ENCODE data around the gene ELOVL5.
"Not testable (repeated sequence)": the region's sequence is repeated elsewhere in the genome, so short reads cannot be mapped to it uniquely, and the experiment has no call there.

Gene ELOVL5

DNA sequence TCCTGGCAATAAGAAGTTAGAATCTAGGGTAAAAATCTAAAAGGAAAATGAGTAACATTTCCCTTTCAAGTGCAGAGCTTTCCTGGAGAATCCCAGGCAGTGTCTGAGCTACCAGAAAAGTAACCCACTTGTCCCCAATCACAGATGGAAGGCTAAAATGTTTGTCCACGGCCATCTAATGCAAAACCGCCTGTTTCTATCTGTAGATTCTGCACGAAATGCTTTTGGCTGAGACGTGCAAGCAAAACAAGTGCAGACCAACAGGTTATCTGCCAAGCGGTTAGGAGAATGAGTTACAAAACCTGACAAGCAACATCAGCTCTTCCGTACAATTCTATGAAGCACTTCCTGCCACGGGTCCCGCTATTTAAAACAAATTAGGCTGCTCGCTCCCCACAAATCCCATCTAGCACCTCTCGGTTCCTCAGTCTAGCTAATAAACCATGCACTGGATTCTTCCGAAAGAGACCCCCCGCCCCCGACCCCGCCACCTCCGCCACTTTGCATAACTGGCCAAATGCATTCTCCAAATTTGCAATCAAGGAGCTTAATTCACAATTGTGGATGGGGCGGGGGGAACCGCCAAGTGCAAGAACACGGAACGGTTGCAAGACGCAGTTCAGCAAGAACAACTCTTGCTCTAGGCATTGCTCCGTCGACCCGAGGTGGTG, 1.4 kb downstream of the ELOVL5 start:
- H3K27me3 ChIP-seq (ENCODE audit: insufficient read depth, low read depth, severe bottlenecking), result no peaks in the 10 kb centered on the region
- peaks cover 18% of the 10 kb centered on the region for H3K36me3 ChIP-seq
- TF ChIP-seq CTCF (IDR thresholded peaks at IDR 0.05; ENCODE audit: low read depth, low read length), result no peak
- H3K27ac ChIP-seq, result peak overlapping the region; percentile 90
- peak overlapping the region; percentile 80 for H3K4me3 ChIP-seq (ENCODE audit: low read depth, low read length)
- peaks cover 4% of the 10 kb centered on the region for H3K9me3 ChIP-seq (ENCODE audit: severe bottlenecking)
- no peak for DNase-seq

DNA sequence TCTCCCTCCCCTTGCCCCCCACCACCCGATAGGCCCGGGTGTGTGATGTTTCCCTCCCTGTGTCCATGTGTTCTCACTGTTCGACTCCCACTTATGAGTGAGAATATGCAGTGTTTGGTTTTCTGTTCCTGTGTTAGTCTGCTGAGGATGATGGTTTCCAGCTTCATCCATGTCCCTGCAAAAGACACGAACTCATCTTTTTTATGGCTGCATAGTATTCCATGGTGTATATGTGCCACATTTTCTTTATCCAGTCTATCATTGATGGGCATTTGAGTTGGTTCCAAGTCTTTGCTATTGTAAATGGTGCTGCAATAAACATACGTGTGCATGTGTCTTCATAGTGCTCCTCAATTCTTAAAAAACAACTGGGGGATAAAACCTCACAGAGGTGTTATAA, 2.7 kb downstream of the ELOVL5 start:
- H3K4me3 ChIP-seq (ENCODE audit: low read depth, low read length); H3K27me3 ChIP-seq (ENCODE audit: insufficient read depth, low read depth, severe bottlenecking); H3K9me3 ChIP-seq (ENCODE audit: severe bottlenecking); DNase-seq; H3K27ac ChIP-seq: not testable (repeated sequence)
- H3K36me3 ChIP-seq, result peaks cover 22% of the 10 kb centered on the region

DNA sequence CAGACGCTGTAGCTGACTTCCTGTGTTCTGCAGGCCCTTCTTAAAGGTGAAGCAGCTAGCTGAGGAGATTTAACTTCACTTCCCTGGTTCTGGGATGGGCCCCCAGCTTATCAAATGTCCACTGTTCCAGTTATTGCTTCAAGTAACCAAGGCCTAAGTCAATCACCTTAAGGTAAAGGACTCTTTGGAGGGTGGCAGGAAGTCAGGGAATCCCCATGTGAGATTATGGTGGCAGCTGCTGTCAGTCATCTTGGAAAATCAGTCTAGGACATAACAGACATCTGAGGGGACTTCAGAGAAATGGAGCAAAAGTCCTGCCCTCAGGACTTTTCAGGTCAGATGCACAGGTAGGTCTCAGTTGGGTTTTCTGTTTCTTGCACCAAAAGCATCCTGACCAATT, 3.8 kb downstream of the ELOVL5 start:
- peaks cover 4% of the 10 kb centered on the region for H3K9me3 ChIP-seq (ENCODE audit: severe bottlenecking)
- peaks cover 22% of the 10 kb centered on the region for H3K36me3 ChIP-seq
- H3K27ac ChIP-seq, result no peak overlapping the region
- no peak overlapping the region for H3K4me3 ChIP-seq (ENCODE audit: low read depth, low read length)
- TF ChIP-seq CTCF (IDR thresholded peaks at IDR 0.05; ENCODE audit: low read depth, low read length), result no peak
- no peaks in the 10 kb centered on the region for H3K27me3 ChIP-seq (ENCODE audit: insufficient read depth, low read depth, severe bottlenecking)
- DNase-seq, result no peak

GRCh38 chr6:53343092-53343491, 5.7 kb downstream of the ELOVL5 start:
- Histone ChIP-seq H3K36me3 (peaks cover 19% of the 10 kb centered on the region), H3K27me3 (ENCODE audit: insufficient read depth, low read depth, severe bottlenecking) (no peaks in the 10 kb centered on the region), H3K9me3 (ENCODE audit: severe bottlenecking) (no peaks in the 10 kb centered on the region), H3K27ac (no peak overlapping the region), H3K4me3 (ENCODE audit: low read depth, low read length) (no peak overlapping the region)
- no peak for TF ChIP-seq CTCF (IDR thresholded peaks at IDR 0.05; ENCODE audit: low read depth, low read length)
- no peak for DNase-seq

DNA sequence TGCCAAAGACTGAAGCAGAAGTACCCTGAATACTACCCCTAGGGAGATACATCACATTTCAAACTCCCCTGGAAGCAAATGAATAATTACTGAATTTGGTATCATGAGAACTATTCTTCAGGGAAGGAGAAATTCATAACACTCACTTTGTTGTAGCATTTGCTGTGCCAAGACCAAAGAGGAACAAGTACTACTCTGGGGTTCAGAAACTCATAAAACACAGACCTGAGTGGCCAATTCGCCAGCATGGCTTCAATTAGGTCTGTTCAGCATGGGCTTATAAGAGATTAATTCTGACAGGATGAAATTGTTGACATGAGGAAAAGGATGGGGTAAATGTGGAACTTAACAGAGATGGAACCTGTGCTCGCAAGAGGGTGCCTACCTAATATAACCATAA, 6.5 kb downstream of the ELOVL5 start:
- no peak for DNase-seq
- Histone ChIP-seq H3K27ac (no peak overlapping the region), H3K9me3 (ENCODE audit: severe bottlenecking) (no peaks in the 10 kb centered on the region), H3K4me3 (ENCODE audit: low read depth, low read length) (no peak overlapping the region), H3K36me3 (peaks cover 23% of the 10 kb centered on the region), H3K27me3 (ENCODE audit: insufficient read depth, low read depth, severe bottlenecking) (no peaks in the 10 kb centered on the region)
- no peak for TF ChIP-seq CTCF (IDR thresholded peaks at IDR 0.05; ENCODE audit: low read depth, low read length)

GRCh38 chr6:53340536-53340935, 8.2 kb downstream of the ELOVL5 start:
- Histone ChIP-seq H3K27me3 (ENCODE audit: insufficient read depth, low read depth, severe bottlenecking) (no peaks in the 10 kb centered on the region), H3K9me3 (ENCODE audit: severe bottlenecking) (no peaks in the 10 kb centered on the region), H3K27ac (no peak overlapping the region), H3K4me3 (ENCODE audit: low read depth, low read length) (no peak overlapping the region), H3K36me3 (peaks cover 31% of the 10 kb centered on the region)
- DNase-seq, result no peak
- no peak for TF ChIP-seq CTCF (IDR thresholded peaks at IDR 0.05; ENCODE audit: low read depth, low read length)

Data from WERI-Rb-1 (cell line).